ENCODE measurements around the gene DACT2. TPM values are rescaled to one million over a fixed set of nuclear protein-coding genes. Genes with fewer than 3 reads are reported as not detected.
"Not testable (repeated sequence)": the region's sequence is repeated elsewhere in the genome, so short reads cannot be mapped to it uniquely, and the experiment has no call there.

The DACT2 gene
- total RNA-seq, 1 donor from 2014 or later, result 17.4 TPM

DNA sequence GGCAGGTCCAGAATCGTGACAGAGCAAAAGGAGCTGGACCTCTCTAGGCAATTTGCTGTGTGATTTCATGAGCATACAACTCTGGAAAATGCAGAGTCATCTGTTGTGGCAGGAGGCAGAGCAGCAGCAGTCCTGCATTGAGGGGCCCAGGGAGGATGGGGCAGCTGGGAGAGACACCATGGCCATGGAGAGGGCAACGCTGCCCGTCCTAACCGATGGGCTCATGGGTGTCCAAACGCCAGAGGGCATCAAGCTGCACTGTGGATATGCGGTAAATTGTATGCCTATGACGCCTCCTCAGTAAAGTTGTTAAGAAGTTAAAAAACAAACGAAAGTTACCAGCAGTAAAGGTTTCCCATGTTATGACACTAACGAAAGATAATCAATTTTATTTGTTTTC, 42.2 kb upstream of the DACT2 start:
- H3K9me3 Mint-ChIP-seq, result peaks cover 10% of the 10 kb centered on the region
- peaks cover 7% of the 10 kb centered on the region for H3K4me1 Mint-ChIP-seq (ENCODE audit: unreplicated experiment)
- peaks cover 7% of the 10 kb centered on the region for H3K27me3 Mint-ChIP-seq
- peaks cover 4% of the 10 kb centered on the region for H3K36me3 Mint-ChIP-seq
- H3K4me3 Mint-ChIP-seq, result no peak overlapping the region
- TF ChIP-seq, protein P1, sequence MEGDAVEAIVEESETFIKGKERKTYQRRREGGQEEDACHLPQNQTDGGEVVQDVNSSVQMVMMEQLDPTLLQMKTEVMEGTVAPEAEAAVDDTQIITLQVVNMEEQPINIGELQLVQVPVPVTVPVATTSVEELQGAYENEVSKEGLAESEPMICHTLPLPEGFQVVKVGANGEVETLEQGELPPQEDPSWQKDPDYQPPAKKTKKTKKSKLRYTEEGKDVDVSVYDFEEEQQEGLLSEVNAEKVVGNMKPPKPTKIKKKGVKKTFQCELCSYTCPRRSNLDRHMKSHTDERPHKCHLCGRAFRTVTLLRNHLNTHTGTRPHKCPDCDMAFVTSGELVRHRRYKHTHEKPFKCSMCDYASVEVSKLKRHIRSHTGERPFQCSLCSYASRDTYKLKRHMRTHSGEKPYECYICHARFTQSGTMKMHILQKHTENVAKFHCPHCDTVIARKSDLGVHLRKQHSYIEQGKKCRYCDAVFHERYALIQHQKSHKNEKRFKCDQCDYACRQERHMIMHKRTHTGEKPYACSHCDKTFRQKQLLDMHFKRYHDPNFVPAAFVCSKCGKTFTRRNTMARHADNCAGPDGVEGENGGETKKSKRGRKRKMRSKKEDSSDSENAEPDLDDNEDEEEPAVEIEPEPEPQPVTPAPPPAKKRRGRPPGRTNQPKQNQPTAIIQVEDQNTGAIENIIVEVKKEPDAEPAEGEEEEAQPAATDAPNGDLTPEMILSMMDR (conservative IDR thresholded peaks at IDR 0.05), result no peak
- no peak for DNase-seq (ENCODE audit: extremely low spot score, unreplicated experiment)
- no peak overlapping the region for H3K27ac Mint-ChIP-seq

DNA sequence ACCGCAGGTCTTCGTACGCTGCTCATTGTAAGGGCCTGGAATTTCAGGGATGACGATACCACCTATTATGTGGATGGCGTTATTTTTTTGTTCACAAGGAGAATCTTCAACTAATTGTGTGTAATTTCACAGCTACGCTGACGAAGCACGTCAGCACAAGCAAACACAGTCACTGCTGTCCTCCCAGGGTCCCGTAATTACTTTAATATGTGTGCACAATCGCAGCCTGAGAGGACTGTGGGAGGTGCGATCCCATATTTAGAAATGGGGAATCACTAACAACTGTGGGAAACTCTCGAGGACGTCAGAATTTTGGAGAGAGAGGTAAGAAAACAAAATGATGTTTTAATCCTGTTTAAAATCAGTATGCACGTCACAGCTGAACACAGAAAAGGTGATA, 40.2 kb upstream of the DACT2 start:
- peaks cover 14% of the 10 kb centered on the region for H3K4me1 Mint-ChIP-seq (ENCODE audit: unreplicated experiment)
- peaks cover 4% of the 10 kb centered on the region for H3K36me3 Mint-ChIP-seq
- no peak overlapping the region for H3K4me3 Mint-ChIP-seq
- peaks cover 13% of the 10 kb centered on the region for H3K27me3 Mint-ChIP-seq
- H3K9me3 Mint-ChIP-seq, result peaks cover 10% of the 10 kb centered on the region
- DNase-seq (ENCODE audit: extremely low spot score, unreplicated experiment), result no peak
- H3K27ac Mint-ChIP-seq, result no peak overlapping the region
- TF ChIP-seq, protein P1 (conservative IDR thresholded peaks at IDR 0.05), result no peak

DNA sequence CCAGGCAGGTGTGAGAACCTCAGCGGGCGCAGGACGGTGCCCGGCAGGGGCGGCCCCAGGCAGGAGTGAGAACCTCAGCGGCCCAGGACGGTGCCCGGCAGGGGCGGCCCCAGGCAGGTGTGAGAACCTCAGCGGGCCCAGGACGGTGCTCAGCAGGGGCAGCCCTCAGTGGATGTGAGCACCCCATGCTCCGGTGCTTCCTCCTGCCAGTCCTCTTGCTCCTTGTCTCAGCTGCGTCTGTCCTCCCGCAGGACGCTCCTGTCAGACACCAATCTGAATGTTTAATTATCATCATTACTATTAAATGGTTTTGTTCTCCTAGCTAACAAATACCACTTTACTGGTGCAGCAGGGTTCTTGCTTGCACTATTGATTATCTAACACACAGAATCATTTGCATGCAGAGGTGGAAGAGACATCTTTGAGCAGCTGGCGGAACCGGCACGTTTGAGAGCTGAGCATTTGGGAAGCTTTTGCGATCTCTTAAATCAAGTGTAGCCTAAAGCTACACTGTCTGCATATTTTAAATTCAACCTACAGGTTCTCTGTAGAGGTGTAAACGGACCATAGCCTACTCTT, 39.4 kb upstream of the DACT2 start:
- TF ChIP-seq, protein P1 (conservative IDR thresholded peaks at IDR 0.05), result no peak
- no peak overlapping the region for H3K27ac Mint-ChIP-seq

DNA sequence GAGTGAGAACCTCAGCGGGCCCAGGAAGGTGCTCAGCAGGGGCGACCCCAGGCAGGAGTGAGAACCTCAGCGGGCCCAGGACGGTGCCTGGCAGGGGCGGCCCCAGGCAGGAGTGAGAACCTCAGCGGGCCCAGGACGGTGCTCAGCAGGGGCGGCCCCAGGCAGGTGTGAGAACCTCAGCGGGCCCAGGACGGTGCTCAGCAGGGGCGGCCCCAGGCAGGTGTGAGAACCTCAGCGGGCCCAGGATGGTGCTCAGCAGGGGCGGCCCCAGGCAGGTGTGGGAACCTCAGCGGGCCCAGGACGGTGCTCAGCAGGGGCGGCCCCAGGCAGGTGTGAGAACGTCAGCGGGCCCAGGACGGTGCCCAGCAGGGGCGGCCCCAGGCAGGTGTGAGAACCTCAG, 37.3 kb upstream of the DACT2 start:
- peaks cover 14% of the 10 kb centered on the region for H3K27me3 Mint-ChIP-seq

More for the DNA sequence above, 39.4 kb upstream of the DACT2 start:
- Mint-ChIP-seq H3K4me3 (no peak overlapping the region), H3K36me3 (peaks cover 1% of the 10 kb centered on the region), H3K9me3 (peaks cover 10% of the 10 kb centered on the region), H3K27me3 (peaks cover 11% of the 10 kb centered on the region), H3K4me1 (ENCODE audit: unreplicated experiment) (peaks cover 10% of the 10 kb centered on the region)
- no peak for DNase-seq (ENCODE audit: extremely low spot score, unreplicated experiment)

DNA sequence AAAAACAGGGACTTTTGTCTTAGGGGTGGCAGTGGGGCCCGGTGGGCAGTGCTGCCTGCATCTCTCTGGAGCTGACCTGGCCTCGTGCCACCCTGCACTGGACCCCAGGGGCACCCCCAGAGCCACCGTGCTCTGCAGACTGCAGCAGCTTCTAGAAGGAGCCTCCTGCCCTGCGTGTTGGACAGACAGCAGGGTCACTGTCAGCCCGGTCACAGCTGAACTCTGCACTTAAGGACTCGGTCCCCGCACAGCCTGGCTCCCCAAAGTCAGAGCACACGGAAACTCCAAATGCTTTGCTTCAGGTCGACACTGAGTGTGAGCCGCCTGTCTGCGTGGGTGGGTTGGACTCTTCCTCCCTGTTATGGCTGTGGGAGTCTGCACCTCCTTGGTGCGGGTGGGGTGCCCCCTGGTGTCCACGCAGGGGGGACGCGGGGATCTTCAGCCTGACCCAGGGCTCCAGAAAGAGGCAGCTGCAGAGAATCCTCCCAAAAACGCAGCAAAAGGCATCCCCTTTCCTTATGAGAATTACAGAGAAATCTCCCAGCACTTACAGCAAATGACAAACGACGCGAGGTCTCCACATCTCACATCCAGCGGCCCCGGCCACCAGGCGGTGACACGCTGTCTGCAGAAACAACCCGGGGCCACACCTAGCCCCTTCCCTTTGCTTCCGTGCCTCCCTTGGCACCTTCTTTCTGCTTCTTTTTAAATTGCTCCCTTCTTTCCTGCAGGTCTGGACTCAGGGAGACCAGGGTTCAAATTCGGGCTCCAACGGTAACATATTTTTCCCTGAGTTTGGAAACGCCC, 36.3 kb upstream of the DACT2 start:
- TF ChIP-seq, protein P1 (conservative IDR thresholded peaks at IDR 0.05), result peak; percentile 90
- peak; percentile 78 for DNase-seq (ENCODE audit: extremely low spot score, unreplicated experiment)
- H3K27ac Mint-ChIP-seq, result no peak overlapping the region
- H3K4me3 Mint-ChIP-seq, result no peak overlapping the region
- peaks cover 14% of the 10 kb centered on the region for H3K27me3 Mint-ChIP-seq
- peaks cover 7% of the 10 kb centered on the region for H3K4me1 Mint-ChIP-seq (ENCODE audit: unreplicated experiment)
- H3K36me3 Mint-ChIP-seq, result no peaks in the 10 kb centered on the region
- peaks cover 9% of the 10 kb centered on the region for H3K9me3 Mint-ChIP-seq

More for the DNA sequence above, 37.3 kb upstream of the DACT2 start:
- H3K9me3 Mint-ChIP-seq, result peaks cover 10% of the 10 kb centered on the region
- peak; percentile 40 for DNase-seq (ENCODE audit: extremely low spot score, unreplicated experiment)
- H3K27ac Mint-ChIP-seq; H3K4me1 Mint-ChIP-seq (ENCODE audit: unreplicated experiment); H3K4me3 Mint-ChIP-seq; H3K36me3 Mint-ChIP-seq: not testable (repeated sequence)

DNA sequence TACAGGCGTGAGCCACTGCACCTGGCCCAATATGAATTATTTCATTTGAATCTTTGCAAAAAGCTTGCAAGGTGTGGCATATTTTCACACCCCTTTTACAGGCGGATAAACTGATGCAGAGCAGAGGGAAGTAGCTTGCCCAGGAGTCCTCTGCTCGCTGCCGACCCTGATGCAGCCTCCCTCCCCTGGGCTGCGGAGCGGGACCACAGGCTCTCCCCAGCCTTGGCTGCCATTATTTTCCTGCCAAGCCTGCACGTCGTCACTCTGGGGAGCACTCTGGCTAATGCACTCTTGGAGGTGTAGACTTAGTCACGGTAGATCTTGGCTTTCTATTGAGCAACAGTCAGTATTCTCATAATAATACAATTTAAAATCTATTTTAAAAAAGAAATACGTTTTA, 34.8 kb upstream of the DACT2 start:
- no peak overlapping the region for H3K4me3 Mint-ChIP-seq
- TF ChIP-seq, protein P1 (conservative IDR thresholded peaks at IDR 0.05), result no peak
- H3K27ac Mint-ChIP-seq, result no peak overlapping the region

More for the DNA sequence above, 34.8 kb upstream of the DACT2 start:
- Mint-ChIP-seq H3K9me3 (peaks cover 12% of the 10 kb centered on the region), H3K27me3 (peaks cover 17% of the 10 kb centered on the region), H3K36me3 (no peaks in the 10 kb centered on the region), H3K4me1 (ENCODE audit: unreplicated experiment) (peaks cover 7% of the 10 kb centered on the region)
- DNase-seq (ENCODE audit: extremely low spot score, unreplicated experiment), result no peak

Measured in type B pancreatic cell (in vitro differentiated cells).